HG03439 (cell line): ENCODE measurements around the gene CXCL12.

Source experiments
- ATAC-seq: cut with Tn5 transposase; IDR thresholded peaks from one replicate; pipeline ENCODE4 v1.9.1; 2021; ENCODE audit warnings: mild to moderate bottlenecking, moderate library complexity; ENCODE audit not compliant: unreplicated experiment

Gene CXCL12

GRCh38 chr10:44385026-44385695 lies at the start of gene CXCL12:
TSS of gene CXCL12 (minus strand) at chr10:44385097. CDS start at chr10:44385005, 92 bp downstream.
- no peak for ATAC-seq

GRCh38 chr10:44427479-44427878 lies 42.6 kb upstream of the CXCL12 start:
- no peak for ATAC-seq

- ATAC-seq = no peak
These were observed 42.1 kb upstream of the CXCL12 start for GRCh38 chr10:44427037-44427436.

GRCh38 chr10:44426247-44427034 lies 41.5 kb upstream of the CXCL12 start:
- ATAC-seq = no peak

- no peak for ATAC-seq
These were observed 40.6 kb upstream of the CXCL12 start for GRCh38 chr10:44425466-44425865.

GRCh38 chr10:44424957-44425356 lies 40.1 kb upstream of the CXCL12 start:
- ATAC-seq = no peak

- no peak for ATAC-seq
These were observed 39.4 kb upstream of the CXCL12 start for GRCh38 chr10:44424298-44424697.

- no peak for ATAC-seq
These were observed 37.7 kb upstream of the CXCL12 start for GRCh38 chr10:44422570-44423101.

GRCh38 chr10:44422153-44422552 lies 37.3 kb upstream of the CXCL12 start:
- no peak for ATAC-seq

GRCh38 chr10:44419790-44420549 lies 35.1 kb upstream of the CXCL12 start:
- ATAC-seq = no peak

- ATAC-seq = no peak
These were observed 33.7 kb upstream of the CXCL12 start for GRCh38 chr10:44418637-44419036.

GRCh38 chr10:44417761-44418160 lies 32.9 kb upstream of the CXCL12 start:
- ATAC-seq = no peak

GRCh38 chr10:44416936-44417335 lies 32.0 kb upstream of the CXCL12 start:
- ATAC-seq = no peak

GRCh38 chr10:44416021-44416771 lies 31.3 kb upstream of the CXCL12 start:
- no peak for ATAC-seq

GRCh38 chr10:44415121-44415520 lies 30.2 kb upstream of the CXCL12 start:
- no peak for ATAC-seq

GRCh38 chr10:44413416-44413815 lies 28.5 kb upstream of the CXCL12 start:
- no peak for ATAC-seq

GRCh38 chr10:44411251-44411650 lies 26.4 kb upstream of the CXCL12 start:
- no peak for ATAC-seq

- no peak for ATAC-seq
These were observed 20.0 kb upstream of the CXCL12 start for GRCh38 chr10:44404741-44405437.

GRCh38 chr10:44402465-44403195 lies 17.7 kb upstream of the CXCL12 start:
- no peak for ATAC-seq
